HFF-Myc (cell line): ENCODE data around the gene TGFB2.

Source experiments
- DNase-seq: peaks from one replicate; pipeline ENCODE4 v3.0.0-alpha.2; 2011; ENCODE audit warnings: low read depth; ENCODE audit errors: extremely low read depth
- H3K4me3 ChIP-seq: replicated peaks from 2 replicates; pipeline ENCODE4 v1.5.1; 2011; ENCODE audit warnings: low read depth, mild to moderate bottlenecking, control low read depth, low read length
- CTCF ChIP-seq: IDR thresholded peaks from 2 replicates; pipeline ENCODE4 v1.5.1; 2012; ENCODE audit warnings: mild to moderate bottlenecking, low read depth, low read length, control low read depth; ENCODE audit errors: missing control alignments

Gene TGFB2

GRCh38 chr1:218330043-218330623 lies 15.0 kb upstream of the TGFB2 start:
- no peak for DNase-seq
- no peak overlapping the region for H3K4me3 ChIP-seq
- TF ChIP-seq CTCF = peak; percentile 11

GRCh38 chr1:218332416-218332815 lies 12.7 kb upstream of the TGFB2 start:
- no peak overlapping the region for H3K4me3 ChIP-seq
- DNase-seq = no peak
- TF ChIP-seq CTCF = no peak

GRCh38 chr1:218336328-218336727 lies 8.8 kb upstream of the TGFB2 start:
- no peak overlapping the region for H3K4me3 ChIP-seq
- DNase-seq = no peak
- no peak for TF ChIP-seq CTCF

- no peak overlapping the region for H3K4me3 ChIP-seq
- no peak for DNase-seq
- peak; percentile 43 for TF ChIP-seq CTCF
Observed at GRCh38 chr1:218339267-218339831, 5.8 kb upstream of the TGFB2 start.

- TF ChIP-seq CTCF = no peak
- no peak for DNase-seq
- H3K4me3 ChIP-seq = no peak overlapping the region
Observed at GRCh38 chr1:218341325-218341724, 3.8 kb upstream of the TGFB2 start.

- no peak overlapping the region for H3K4me3 ChIP-seq
- no peak for DNase-seq
- no peak for TF ChIP-seq CTCF
Observed at GRCh38 chr1:218342091-218342490, 3.0 kb upstream of the TGFB2 start.
